IMR-90 (cell line): ENCODE results near the gene RAET1G. TPM values are rescaled to one million over a fixed set of nuclear protein-coding genes. Genes with fewer than 3 reads are reported as not detected.
A peak's percentile ranks its signal among the peaks of the same experiment; 100 is the strongest.

Experiments used
- ATAC-seq: fragments of 200-7000 bp; cut with Tn5 transposase; 2 replicates; pipeline ENCODE4 v1.9.1; 2020; ENCODE audit warnings: low read depth, mild to moderate bottlenecking, moderate library complexity
- BruUV-seq: library from RNA; stranded (reverse); fragments of 400-500 nt; replicated peaks from 2 replicates; lab custom pipeline; 2021; lab: Mats Ljungman, UMichigan
- CTCF ChIA-PET: fragments of 300-600 bp; formaldehyde crosslinking; extraction: SDS; loops from one replicate; lab custom pipeline; 2021; ENCODE audit warnings: antibody characterized with exemption; lab: Yijun Ruan, JAX
- POLR2A ChIA-PET: fragments of 300-600 bp; sonication (Branson Sonifier 250); formaldehyde crosslinking; loops from one replicate; lab custom pipeline; 2022; ENCODE audit warnings: antibody characterized with exemption; ENCODE audit not compliant: unreplicated experiment; lab: Charles Lee
- DNase-seq: peaks from one replicate; pipeline ENCODE4 v3.0.0; 2013
- H2AFZ ChIP-seq: replicated peaks from 2 replicates; pipeline ENCODE3; 2013; ENCODE audit warnings: low read length, mild to moderate bottlenecking; ENCODE audit not compliant: poor library complexity
- H2AK5ac ChIP-seq: 2 replicates; pipeline ENCODE4 v1.6.1; 2013; ENCODE audit warnings: low read depth, low read length, inconsistent platforms
- H2AK9ac ChIP-seq: replicated peaks from 2 replicates; pipeline ENCODE3; 2013; ENCODE audit warnings: mild to moderate bottlenecking, low read depth, low read length, moderate library complexity; ENCODE audit not compliant: poor library complexity
- H2BK120ac ChIP-seq: 2 replicates; pipeline ENCODE4 v1.6.1; 2013; ENCODE audit warnings: low read depth, low read length, inconsistent platforms
- H2BK15ac ChIP-seq: 3 replicates; pipeline ENCODE4 v1.6.1; 2013; ENCODE audit warnings: low read depth, low read length, inconsistent platforms
- H2BK20ac ChIP-seq: 2 replicates; pipeline ENCODE4 v1.6.1; 2013; ENCODE audit warnings: low read depth, mild to moderate bottlenecking, inconsistent platforms, low read length, moderate library complexity
- H2BK5ac ChIP-seq: 2 replicates; pipeline ENCODE4 v1.6.1; 2013; ENCODE audit warnings: mild to moderate bottlenecking, low read depth, low read length, inconsistent platforms; ENCODE audit not compliant: poor library complexity, severe bottlenecking
- H3K14ac ChIP-seq: replicated peaks from 2 replicates; pipeline ENCODE4 v1.6.1; 2013; ENCODE audit warnings: low read depth, low read length, inconsistent platforms
- H3K18ac ChIP-seq: 2 replicates; pipeline ENCODE4 v1.6.1; 2013; ENCODE audit warnings: low read depth, low read length, control low read depth
- H3K23ac ChIP-seq: 2 replicates; pipeline ENCODE4 v1.6.1; 2013; ENCODE audit warnings: low read depth, low read length, inconsistent platforms
- H3K27ac ChIP-seq: 2 replicates; pipeline ENCODE4 v1.5.1; 2013; ENCODE audit warnings: mild to moderate bottlenecking, control low read depth, low read length; ENCODE audit not compliant: insufficient read depth
- H3K27me3 ChIP-seq: 2 replicates; pipeline ENCODE4 v1.6.1; 2013; ENCODE audit warnings: low read length; ENCODE audit not compliant: control insufficient read depth, insufficient read depth
- H3K36me3 ChIP-seq: 2 replicates; pipeline ENCODE4 v1.6.1; 2013; ENCODE audit warnings: low read length, mixed read lengths; ENCODE audit not compliant: control insufficient read depth, insufficient read depth
- H3K4ac ChIP-seq: 2 replicates; pipeline ENCODE4 v1.6.1; 2013; ENCODE audit warnings: low read depth, low read length, inconsistent platforms
- H3K4me1 ChIP-seq: 2 replicates; pipeline ENCODE4 v1.6.1; 2013; ENCODE audit warnings: low read length, mixed read lengths; ENCODE audit not compliant: control insufficient read depth, insufficient read depth
- H3K4me2 ChIP-seq: 2 replicates; pipeline ENCODE4 v1.6.1; 2013; ENCODE audit warnings: low read depth, mild to moderate bottlenecking, control low read depth, low read length, moderate library complexity
- H3K4me3 ChIP-seq: 2 replicates; pipeline ENCODE4 v1.5.1; 2013; ENCODE audit warnings: low read depth, mild to moderate bottlenecking, control low read depth, low read length, moderate library complexity; ENCODE audit not compliant: insufficient read depth
- H3K56ac ChIP-seq: 2 replicates; pipeline ENCODE4 v1.6.1; 2013; ENCODE audit warnings: low read length, inconsistent platforms; ENCODE audit not compliant: insufficient read depth; ENCODE audit errors: extremely low read depth
- H3K79me1 ChIP-seq, 2 experiments: 2 replicates each; pipeline ENCODE4 v1.6.1; 2013; ENCODE audit warnings: low read length in 2 of 2, inconsistent platforms in 1 of 2, low read depth in 1 of 2
- H3K9ac ChIP-seq: 2 replicates; pipeline ENCODE4 v1.6.1; 2013; ENCODE audit warnings: low read depth, low read length, control low read depth
- H3K9me1 ChIP-seq: 2 replicates; pipeline ENCODE4 v1.6.1; 2013; ENCODE audit warnings: low read length, inconsistent platforms; ENCODE audit not compliant: insufficient read depth
- H3K9me3 ChIP-seq: 2 replicates; pipeline ENCODE4 v1.6.1; 2013; ENCODE audit warnings: low read length; ENCODE audit not compliant: control insufficient read depth, insufficient read depth
- H4K20me1 ChIP-seq: 2 replicates; pipeline ENCODE4 v1.6.1; 2013; ENCODE audit warnings: low read length, inconsistent platforms; ENCODE audit not compliant: insufficient read depth
- H4K5ac ChIP-seq: 2 replicates; pipeline ENCODE4 v1.6.1; 2013; ENCODE audit warnings: mild to moderate bottlenecking, low read depth, low read length, control low read depth
- H4K8ac ChIP-seq, 2 experiments: 2 replicates each; pipeline ENCODE4 v1.6.1; 2013; ENCODE audit warnings: low read depth in 2 of 2, low read length in 2 of 2, control low read depth in 1 of 2, inconsistent platforms in 1 of 2
- H4K91ac ChIP-seq: 2 replicates; pipeline ENCODE4 v1.6.1; 2013; ENCODE audit warnings: low read depth, low read length, inconsistent platforms; ENCODE audit not compliant: insufficient read depth
- CEBPB ChIP-seq: IDR thresholded peaks from 2 replicates; pipeline ENCODE4 v1.6.1; 2012; ENCODE audit warnings: low read depth, low read length, improper control_type of control experiment
- WGBS, 2 experiments: methylation state at CpG; one replicate each; pipeline versions ENCODE4 v1.1.5 to v1.1.7; 2013; ENCODE audit warnings: missing lambda C conversion rate in 2 of 2; ENCODE audit not compliant: insufficient read length in 1 of 2; ENCODE audit errors: extremely low coverage in 2 of 2; 5-methylcytosine and 5-hydroxymethylcytosine counted together
- dilution Hi-C: fragments of 300-500 bp; cut with HindIII; formaldehyde crosslinking; loops from one replicate; pipeline ENCODE4 v1.14.3; 2018; ENCODE audit warnings: low sequenced_read_pairs; ENCODE audit not compliant: unreplicated experiment
- in situ Hi-C: fragments of 300-500 bp; cut with MboI; formaldehyde crosslinking; loops from 3 replicates; pipeline ENCODE4 v1.14.3; 2019; ENCODE audit warnings: low sequenced_read_pairs, inconsistent platforms, mixed read lengths
- intact Hi-C: fragments of 100-400 bp; cut with micrococcal nuclease; formaldehyde crosslinking; loops from 2 replicates; pipeline ENCODE4 v1.10.0; 2022
- polyA plus RNA-seq, 3 experiments: library from polyadenylated mRNA; depleted of rRNA; stranded (reverse); fragments of >200 nt; gene quantifications; 2 replicates each; pipeline ENCODE4 v1.2.3, GENCODE V29; 2012; ENCODE audit warnings: low replicate concordance in 1 of 3
- total RNA-seq: library from RNA; depleted of rRNA; stranded (reverse); fragments of >200 nt; gene quantifications from 2 replicates; pipeline ENCODE4 v1.2.3, GENCODE V29; 2012
- TF ChIP-seq, protein P1 (sequence below): conservative IDR thresholded peaks from 2 replicates; pipeline ENCODE4 v1.5.1; 2012; ENCODE audit warnings: mild to moderate bottlenecking, low read depth, low read length, improper control_type of control experiment

RAET1G gene
- total and polyA plus RNA-seq, 2 of the 4 experiments (the other 2 are of a cell fraction), result 1.3 to 4.2 TPM

DNA sequence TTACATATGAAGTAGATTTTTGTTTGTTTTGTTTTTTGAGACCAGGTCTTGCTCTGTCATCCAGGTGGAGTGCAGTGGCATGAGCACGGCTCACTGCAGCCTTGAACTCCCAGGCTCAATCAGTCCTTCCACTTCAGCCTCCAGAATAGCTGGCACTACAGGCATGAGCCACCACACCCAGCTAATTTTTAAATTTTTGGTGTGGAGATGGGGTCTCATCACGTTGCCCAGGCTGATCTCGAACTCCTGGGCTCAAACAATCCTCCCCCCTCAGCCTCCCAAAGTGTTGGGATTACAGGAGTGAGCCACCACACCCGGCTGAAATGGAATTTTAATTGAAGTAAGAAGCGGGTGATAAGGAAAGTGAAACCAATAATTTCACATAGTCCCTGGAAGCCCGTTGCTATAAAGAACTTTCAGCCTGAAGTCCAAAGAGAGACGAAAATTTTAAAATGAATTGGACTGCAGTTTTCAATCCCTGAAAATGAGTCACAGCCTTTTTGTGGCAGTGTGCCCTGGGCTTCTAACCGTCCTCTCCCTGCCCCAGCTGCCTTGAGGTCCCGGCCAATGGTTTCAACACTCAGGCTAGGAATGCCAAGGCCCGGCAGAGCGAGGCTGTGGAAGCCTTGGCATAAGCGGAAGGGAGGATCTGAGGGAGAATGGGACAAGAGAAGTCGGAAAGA lies 25.8 kb downstream of the RAET1G start:
- Histone ChIP-seq H4K8ac (peak overlapping the region; percentile 5 to 91), H2BK15ac (peak overlapping the region; percentile 89; the same call in 2 of the 3 replicates), H4K20me1 (no peaks in the 10 kb centered on the region), H3K14ac (peak overlapping the region; percentile 84), H2AK9ac (peak overlapping the region; percentile 89), H2BK120ac (peak overlapping the region; percentile 92), H3K9me3 (no peaks in the 10 kb centered on the region), H3K18ac (peak overlapping the region; percentile 30), H2BK5ac (peak overlapping the region; percentile 91), H3K4me2 (peak overlapping the region; percentile 60), H3K4me1 (peaks cover 24% of the 10 kb centered on the region), H3K56ac (peak overlapping the region; percentile 31; the same call in 1 of the 2 replicates), H3K27me3 (no peaks in the 10 kb centered on the region), H3K27ac (peak overlapping the region; percentile 79), H3K9ac (0 out of 2 replicates have a peak overlapping the region, but pooled peaks have one; percentile 38), H3K79me1 (peaks cover 0 to 11% of the 10 kb centered on the region in 2 experiments; a peak in 1 of 4 replicates), H3K4me3 (peak overlapping the region; percentile 22; the same call in 1 of the 2 replicates), H3K9me1 (peaks cover 20% of the 10 kb centered on the region), H2BK20ac (peak overlapping the region; percentile 70), H3K23ac (peak overlapping the region; percentile 14; the same call in 1 of the 2 replicates), H2AFZ (peak overlapping the region; percentile 91), H3K4ac (peak overlapping the region; percentile 88), H4K5ac (peak overlapping the region; percentile 48), H3K36me3 (no peaks in the 10 kb centered on the region), H4K91ac (peak overlapping the region; percentile 94), H2AK5ac (peak overlapping the region; percentile 74)
- BruUV-seq, result no TSS peak
- TF ChIP-seq, protein P1, sequence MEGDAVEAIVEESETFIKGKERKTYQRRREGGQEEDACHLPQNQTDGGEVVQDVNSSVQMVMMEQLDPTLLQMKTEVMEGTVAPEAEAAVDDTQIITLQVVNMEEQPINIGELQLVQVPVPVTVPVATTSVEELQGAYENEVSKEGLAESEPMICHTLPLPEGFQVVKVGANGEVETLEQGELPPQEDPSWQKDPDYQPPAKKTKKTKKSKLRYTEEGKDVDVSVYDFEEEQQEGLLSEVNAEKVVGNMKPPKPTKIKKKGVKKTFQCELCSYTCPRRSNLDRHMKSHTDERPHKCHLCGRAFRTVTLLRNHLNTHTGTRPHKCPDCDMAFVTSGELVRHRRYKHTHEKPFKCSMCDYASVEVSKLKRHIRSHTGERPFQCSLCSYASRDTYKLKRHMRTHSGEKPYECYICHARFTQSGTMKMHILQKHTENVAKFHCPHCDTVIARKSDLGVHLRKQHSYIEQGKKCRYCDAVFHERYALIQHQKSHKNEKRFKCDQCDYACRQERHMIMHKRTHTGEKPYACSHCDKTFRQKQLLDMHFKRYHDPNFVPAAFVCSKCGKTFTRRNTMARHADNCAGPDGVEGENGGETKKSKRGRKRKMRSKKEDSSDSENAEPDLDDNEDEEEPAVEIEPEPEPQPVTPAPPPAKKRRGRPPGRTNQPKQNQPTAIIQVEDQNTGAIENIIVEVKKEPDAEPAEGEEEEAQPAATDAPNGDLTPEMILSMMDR, result no peak
- peak; percentile 86 for TF ChIP-seq CEBPB
- DNase-seq (peak; percentile 92), ATAC-seq (peak; percentile 77)
- dilution Hi-C loops (no loop called here), in situ Hi-C loops (no loop called here), intact Hi-C loops (no loop called here)
- CTCF ChIA-PET, result no interaction called here
- POLR2A ChIA-PET, result no interaction called here
- 40% methylated on average over 1 of the region's 13 CpGs; no CpG with 5 or more reads in 1 of the 2 experiments for WGBS, 2 experiments
